ENCODE results near the gene FAM209A.
A peak's percentile ranks its signal among the peaks of the same experiment; 100 is the strongest.

GRCh38 chr20:56522311-56522710, 2.2 kb upstream of the FAM209A start:
- no peak for TF ChIP-seq USF2 (IDR thresholded peaks at IDR 0.05; ENCODE audit: borderline replicate concordance, low read depth, low read length)
- TF ChIP-seq POLR2A (IDR thresholded peaks at IDR 0.05; ENCODE audit: low read depth, low read length): peak; percentile 36; the same call in 1 of the 2 replicates
- TF ChIP-seq CTCF (IDR thresholded peaks at IDR 0.05 in 2 of 3, conservative IDR thresholded peaks at IDR 0.05 in 1 of 3; ENCODE audit: control insufficient read depth in 2 of 3, extremely low read depth in 1 of 3, insufficient read depth in 1 of 3, low read depth in 3 of 3, low read length in 3 of 3): no peak
- no peak for TF ChIP-seq ZNF274 (IDR thresholded peaks at IDR 0.05; ENCODE audit: insufficient read depth, insufficient read length)
- TF ChIP-seq CBX3 (IDR thresholded peaks at IDR 0.05; ENCODE audit: borderline replicate concordance, low read depth): no peak
